ENCODE data around the gene AK8.

- TF ChIP-seq EZH2phosphoT487 (IDR thresholded peaks at IDR 0.05; ENCODE audit: low read depth) (no peak), CTCF (IDR thresholded peaks at IDR 0.05; ENCODE audit: low read depth, low read length) (no peak)
Observed at GRCh38 chr9:132749306-132749705, 128.8 kb downstream of the AK8 start.

Data from OCI-LY3 (cell line).